Panc1 (cell line): ENCODE data around the gene SLC12A8. TPM values are rescaled to one million over a fixed set of nuclear protein-coding genes. Genes with fewer than 3 reads are reported as not detected.

Experiments
- ATAC-seq: fragments of 200-7000 bp; cut with Tn5 transposase; 2 replicates; pipeline ENCODE4 v1.9.1; 2020; ENCODE audit warnings: mild to moderate bottlenecking, moderate library complexity
- BruUV-seq: library from RNA; stranded (reverse); fragments of 400-500 nt; replicated peaks from 2 replicates; lab custom pipeline; 2021; lab: Mats Ljungman, UMichigan
- CTCF ChIA-PET: fragments of 300-600 bp; sonication (Branson Sonifier 250); formaldehyde crosslinking; loops from one replicate; lab custom pipeline; 2022; ENCODE audit warnings: antibody characterized with exemption; lab: Charles Lee
- POLR2A ChIA-PET: fragments of 300-600 bp; sonication (Branson Sonifier 250); formaldehyde crosslinking; loops from one replicate; lab custom pipeline; 2022; ENCODE audit warnings: antibody characterized with exemption; lab: Charles Lee
- DNase-seq: peaks from one replicate; pipeline ENCODE4 v3.0.0-alpha.2; 2010; ENCODE audit warnings: low read depth, low spot score
- H3K27ac ChIP-seq: 2 replicates; pipeline ENCODE4 v1.5.1; 2011; ENCODE audit warnings: mild to moderate bottlenecking, low read length, inconsistent platforms
- H3K27me3 ChIP-seq: fragments of 200-500 bp; sonication (Bioruptor generic); 2 replicates; pipeline ENCODE4 v1.6.0; 2014; ENCODE audit warnings: low read length, inconsistent platforms; ENCODE audit not compliant: control insufficient read depth, insufficient read depth
- H3K36me3 ChIP-seq: fragments of 200-500 bp; sonication (Bioruptor generic); 2 replicates; pipeline ENCODE4 v1.5.1; 2014; ENCODE audit warnings: inconsistent platforms, mild to moderate bottlenecking, low read length, moderate library complexity; ENCODE audit not compliant: control insufficient read depth, insufficient read depth
- H3K4me1 ChIP-seq: 2 replicates; pipeline ENCODE4 v1.5.1; 2011; ENCODE audit warnings: inconsistent platforms, mild to moderate bottlenecking, low read length, moderate library complexity; ENCODE audit not compliant: control insufficient read depth, insufficient read depth
- H3K4me3 ChIP-seq, 2 experiments: 2 replicates each; pipeline ENCODE4 v1.5.1; 2011 to 2012; ENCODE audit warnings: low read depth in 2 of 2, low read length in 2 of 2, mild to moderate bottlenecking in 2 of 2, inconsistent platforms in 1 of 2, moderate library complexity in 1 of 2
- H3K9me3 ChIP-seq: fragments of 200-500 bp; sonication (Bioruptor generic); 2 replicates; pipeline ENCODE4 v1.5.1; 2014; ENCODE audit warnings: low read depth, mild to moderate bottlenecking, inconsistent platforms, low read length, moderate library complexity; ENCODE audit not compliant: control insufficient read depth, insufficient read depth
- POLR2AphosphoS5 ChIP-seq: IDR thresholded peaks from 2 replicates; pipeline ENCODE4 v1.6.1; 2012; ENCODE audit warnings: mild to moderate bottlenecking, low read depth, low read length, moderate library complexity
- SIN3A ChIP-seq: IDR thresholded peaks from 2 replicates; pipeline ENCODE4 v1.6.1; 2012; ENCODE audit warnings: low read depth, mild to moderate bottlenecking, low read length, moderate library complexity, borderline replicate concordance; ENCODE audit not compliant: insufficient read depth
- TCF7L2 ChIP-seq: IDR thresholded peaks from 2 replicates; pipeline ENCODE4 v1.6.1; 2011; ENCODE audit warnings: mild to moderate bottlenecking, low read depth, low read length, inconsistent platforms
- in situ Hi-C: cut with HindIII; loops from 2 replicates; pipeline ENCODE4 v1.10.0; 2016; ENCODE audit warnings: low sequenced_read_pairs, low pct_unique_long_range_greater_than_20kb
- intact Hi-C: fragments of 100-400 bp; cut with micrococcal nuclease; formaldehyde crosslinking; loops from one replicate; pipeline ENCODE4 v1.10.0; 2022; ENCODE audit not compliant: unreplicated experiment
- total RNA-seq: library from RNA; stranded (reverse); gene quantifications from one replicate; pipeline ENCODE4 v1.2.1, GENCODE V29; 2021; ENCODE audit not compliant: unreplicated experiment
- TF ChIP-seq, protein P1 (sequence below): fragments of 450-650 bp; IDR thresholded peaks from 2 replicates; pipeline ENCODE4 v1.5.1; 2017; ENCODE audit warnings: mild to moderate bottlenecking
- TF ChIP-seq, protein P2 (sequence below), 2 experiments: IDR thresholded peaks; 2 replicates each; pipeline ENCODE4 v1.6.1; 2011 to 2012; ENCODE audit warnings: low read depth in 2 of 2, control low read depth in 1 of 2, low read length in 1 of 2, mild to moderate bottlenecking in 1 of 2, moderate library complexity in 1 of 2; ENCODE audit not compliant: insufficient read depth in 1 of 2

The SLC12A8 gene
- total RNA-seq, 1 experiment from 2014 or later, result 7.0 TPM

DNA sequence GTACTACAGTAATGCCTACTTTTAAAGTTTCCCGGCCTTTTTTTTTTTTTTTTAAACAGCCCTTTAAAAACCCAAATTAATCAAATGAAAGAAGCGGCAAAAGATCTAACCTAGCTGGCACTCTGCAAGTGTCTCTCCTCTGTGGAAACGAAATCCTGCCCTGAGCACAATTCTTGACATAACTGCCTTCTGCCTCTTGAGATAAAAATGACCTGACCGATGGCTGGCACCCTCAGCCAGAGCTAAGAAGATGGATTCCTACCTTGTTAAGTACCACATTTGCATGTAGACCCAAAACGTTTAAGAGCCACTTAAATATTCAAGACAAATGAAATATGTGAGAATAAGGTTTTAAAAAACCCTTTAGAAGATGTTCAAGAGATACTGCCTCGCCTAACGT lies 16.6 kb upstream of the SLC12A8 start:
- BruUV-seq, result no TSS peak
- no peak overlapping the region for H3K4me3 ChIP-seq
- in situ Hi-C loops (no loop called here), intact Hi-C loops (loop anchor here (10.0 kb wide), 1 partner anchor 206 kb away; no protein-coding TSS in a partner anchor)
- no peak for DNase-seq
- no peaks in the 10 kb centered on the region for H3K4me1 ChIP-seq
- POLR2A ChIA-PET, result no interaction called here
- ATAC-seq, result no peak
- no peak for TF ChIP-seq TCF7L2
- TF ChIP-seq, protein P1, sequence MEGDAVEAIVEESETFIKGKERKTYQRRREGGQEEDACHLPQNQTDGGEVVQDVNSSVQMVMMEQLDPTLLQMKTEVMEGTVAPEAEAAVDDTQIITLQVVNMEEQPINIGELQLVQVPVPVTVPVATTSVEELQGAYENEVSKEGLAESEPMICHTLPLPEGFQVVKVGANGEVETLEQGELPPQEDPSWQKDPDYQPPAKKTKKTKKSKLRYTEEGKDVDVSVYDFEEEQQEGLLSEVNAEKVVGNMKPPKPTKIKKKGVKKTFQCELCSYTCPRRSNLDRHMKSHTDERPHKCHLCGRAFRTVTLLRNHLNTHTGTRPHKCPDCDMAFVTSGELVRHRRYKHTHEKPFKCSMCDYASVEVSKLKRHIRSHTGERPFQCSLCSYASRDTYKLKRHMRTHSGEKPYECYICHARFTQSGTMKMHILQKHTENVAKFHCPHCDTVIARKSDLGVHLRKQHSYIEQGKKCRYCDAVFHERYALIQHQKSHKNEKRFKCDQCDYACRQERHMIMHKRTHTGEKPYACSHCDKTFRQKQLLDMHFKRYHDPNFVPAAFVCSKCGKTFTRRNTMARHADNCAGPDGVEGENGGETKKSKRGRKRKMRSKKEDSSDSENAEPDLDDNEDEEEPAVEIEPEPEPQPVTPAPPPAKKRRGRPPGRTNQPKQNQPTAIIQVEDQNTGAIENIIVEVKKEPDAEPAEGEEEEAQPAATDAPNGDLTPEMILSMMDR, result no peak
- TF ChIP-seq POLR2AphosphoS5, result no peak
- no peak for TF ChIP-seq SIN3A
- TF ChIP-seq, protein P2, sequence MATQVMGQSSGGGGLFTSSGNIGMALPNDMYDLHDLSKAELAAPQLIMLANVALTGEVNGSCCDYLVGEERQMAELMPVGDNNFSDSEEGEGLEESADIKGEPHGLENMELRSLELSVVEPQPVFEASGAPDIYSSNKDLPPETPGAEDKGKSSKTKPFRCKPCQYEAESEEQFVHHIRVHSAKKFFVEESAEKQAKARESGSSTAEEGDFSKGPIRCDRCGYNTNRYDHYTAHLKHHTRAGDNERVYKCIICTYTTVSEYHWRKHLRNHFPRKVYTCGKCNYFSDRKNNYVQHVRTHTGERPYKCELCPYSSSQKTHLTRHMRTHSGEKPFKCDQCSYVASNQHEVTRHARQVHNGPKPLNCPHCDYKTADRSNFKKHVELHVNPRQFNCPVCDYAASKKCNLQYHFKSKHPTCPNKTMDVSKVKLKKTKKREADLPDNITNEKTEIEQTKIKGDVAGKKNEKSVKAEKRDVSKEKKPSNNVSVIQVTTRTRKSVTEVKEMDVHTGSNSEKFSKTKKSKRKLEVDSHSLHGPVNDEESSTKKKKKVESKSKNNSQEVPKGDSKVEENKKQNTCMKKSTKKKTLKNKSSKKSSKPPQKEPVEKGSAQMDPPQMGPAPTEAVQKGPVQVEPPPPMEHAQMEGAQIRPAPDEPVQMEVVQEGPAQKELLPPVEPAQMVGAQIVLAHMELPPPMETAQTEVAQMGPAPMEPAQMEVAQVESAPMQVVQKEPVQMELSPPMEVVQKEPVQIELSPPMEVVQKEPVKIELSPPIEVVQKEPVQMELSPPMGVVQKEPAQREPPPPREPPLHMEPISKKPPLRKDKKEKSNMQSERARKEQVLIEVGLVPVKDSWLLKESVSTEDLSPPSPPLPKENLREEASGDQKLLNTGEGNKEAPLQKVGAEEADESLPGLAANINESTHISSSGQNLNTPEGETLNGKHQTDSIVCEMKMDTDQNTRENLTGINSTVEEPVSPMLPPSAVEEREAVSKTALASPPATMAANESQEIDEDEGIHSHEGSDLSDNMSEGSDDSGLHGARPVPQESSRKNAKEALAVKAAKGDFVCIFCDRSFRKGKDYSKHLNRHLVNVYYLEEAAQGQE (IDR thresholded peaks at IDR 0.05; ENCODE audit: insufficient read depth in 1 of 2, low read depth in 2 of 2, low read length in 1 of 2), result no peak
- peaks cover 6% of the 10 kb centered on the region for H3K36me3 ChIP-seq
- CTCF ChIA-PET, result no interaction called here
- no peaks in the 10 kb centered on the region for H3K9me3 ChIP-seq
- no peak overlapping the region for H3K27ac ChIP-seq
- H3K27me3 ChIP-seq, result no peaks in the 10 kb centered on the region

DNA sequence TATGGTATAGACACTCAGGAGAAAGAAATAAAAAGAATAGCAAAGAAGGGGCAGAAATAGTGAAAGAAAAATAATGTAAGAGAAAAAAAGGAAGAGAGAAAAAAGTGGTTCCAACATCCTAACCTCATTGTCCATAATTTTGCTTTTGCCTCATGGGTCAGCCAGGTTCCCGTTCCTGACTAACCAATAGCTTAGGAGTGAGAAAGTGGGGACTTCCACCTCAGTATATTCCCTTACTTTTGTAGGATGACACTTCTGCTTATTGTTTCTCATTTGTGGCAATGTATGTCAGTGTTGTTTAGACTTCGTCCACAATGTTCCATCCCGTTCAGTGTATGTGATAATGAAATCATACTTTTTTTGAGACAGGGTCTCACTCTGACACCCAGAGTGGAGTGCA lies 9.3 kb upstream of the SLC12A8 start:
- intact Hi-C loops, result loop anchor here (10.0 kb wide), 1 partner anchor 213 kb away; no protein-coding TSS in a partner anchor
- no peak for ATAC-seq
- CTCF ChIA-PET, result no interaction called here
- Histone ChIP-seq H3K4me1 (no peaks in the 10 kb centered on the region), H3K27me3 (no peaks in the 10 kb centered on the region), H3K36me3 (no peaks in the 10 kb centered on the region), H3K4me3 (no peak overlapping the region), H3K27ac (no peak overlapping the region), H3K9me3 (no peaks in the 10 kb centered on the region)
- BruUV-seq, result no TSS peak
- DNase-seq, result no peak
- TF ChIP-seq, protein P1, result no peak
- TF ChIP-seq TCF7L2 (no peak), SIN3A (no peak), POLR2AphosphoS5 (no peak)
- TF ChIP-seq, protein P2 (IDR thresholded peaks at IDR 0.05; ENCODE audit: insufficient read depth in 1 of 2, low read depth in 2 of 2, low read length in 1 of 2), result no peak
- POLR2A ChIA-PET, result no interaction called here
- in situ Hi-C loops, result no loop called here
